ENCODE data around the gene CTNNA3. TPM values are rescaled to one million over a fixed set of nuclear protein-coding genes. Genes with fewer than 3 reads are reported as not detected.

CTNNA3 gene
- total RNA-seq, 1 experiment from 2014 or later: 0.32 TPM

GRCh38 chr10:66880826-66881225, 815.2 kb downstream of the CTNNA3 start:
- ATAC-seq: no peak
- no peak overlapping the region for H3K4me3 ChIP-seq (replicated peaks in 1 of 2; ENCODE audit: low read depth in 1 of 2, low read length in 2 of 2)
- H4K20me1 ChIP-seq (ENCODE audit: insufficient read depth): no peaks in the 10 kb centered on the region
- no peak overlapping the region for H2AFZ ChIP-seq (ENCODE audit: low read depth, low read length, poor library complexity, severe bottlenecking)
- POLR2A ChIA-PET: no interaction called here
- H3K9ac ChIP-seq (ENCODE audit: low read length): no peak overlapping the region
- H3K4me2 ChIP-seq (ENCODE audit: low read length): no peak overlapping the region
- 0 out of 2 replicates have a peak, but pooled peaks cover 1% of the 10 kb centered on the region for H3K9me2 ChIP-seq (ENCODE audit: insufficient read depth)
- CTCF ChIA-PET: interaction anchor here (1.0 kb wide), 1 partner anchor 45 kb away, joined by 3 read pairs; the partner anchor contains the start of gene LRRTM3
- DNase-seq (ENCODE audit: low read depth, low spot score): no peak
- RAD21 ChIA-PET (ENCODE audit: low non-redundant PET in 1 of 2, low total read pairs in 2 of 2, uncharacterized antibody in 2 of 2, unreplicated experiment in 2 of 2): no interaction called here
- no peak for TF ChIP-seq ZNF274 (IDR thresholded peaks at IDR 0.05; ENCODE audit: low read depth, low read length)
- no peak for TF ChIP-seq CTCF (IDR thresholded peaks at IDR 0.05 in 2 of 3, conservative IDR thresholded peaks at IDR 0.05 in 1 of 3; ENCODE audit: borderline replicate concordance in 1 of 3, insufficient read depth in 1 of 3, low read depth in 2 of 3, low read length in 2 of 3)
- TF ChIP-seq POLR2A (IDR thresholded peaks at IDR 0.05; ENCODE audit: borderline replicate concordance, extremely low read depth, insufficient read depth, insufficient read length): no peak
- no peak for TF ChIP-seq SRF (IDR thresholded peaks at IDR 0.05; ENCODE audit: low read depth)
- no peak for TF ChIP-seq CBX3 (IDR thresholded peaks at IDR 0.05; ENCODE audit: low read depth)
- no peak for TF ChIP-seq EGR1 (IDR thresholded peaks at IDR 0.05; ENCODE audit: low read depth)
- no peak for TF ChIP-seq SIN3A (IDR thresholded peaks at IDR 0.05; ENCODE audit: low read depth)
- TF ChIP-seq ZFX (IDR thresholded peaks at IDR 0.05): no peak
- no peak for TF ChIP-seq JUND (IDR thresholded peaks at IDR 0.05)
- no peak for TF ChIP-seq ATF3 (IDR thresholded peaks at IDR 0.05)
- TF ChIP-seq REST (IDR thresholded peaks at IDR 0.05; ENCODE audit: low read depth): no peak
- no peak for TF ChIP-seq ELF1 (IDR thresholded peaks at IDR 0.05; ENCODE audit: borderline replicate concordance, low read depth)
- no peak for TF ChIP-seq ZBTB33 (IDR thresholded peaks at IDR 0.05; ENCODE audit: extremely low read depth, insufficient replicate concordance, low read length)
- no peaks in the 10 kb centered on the region for H3K9me3 ChIP-seq (ENCODE audit: control insufficient read depth in 1 of 2, insufficient read depth in 1 of 2, low read depth in 1 of 2, low read length in 2 of 2)
- H3K27ac ChIP-seq (ENCODE audit: low read depth, low read length): no peak overlapping the region
- intact Hi-C loops (cut with micrococcal nuclease): no loop called here
- H3K4me1 ChIP-seq (ENCODE audit: control insufficient read depth in 1 of 2, insufficient read depth in 2 of 2, low read length in 2 of 2): no peaks in the 10 kb centered on the region
- no peaks in the 10 kb centered on the region for H3K79me2 ChIP-seq (ENCODE audit: insufficient read depth, low read length)
- H3K27me3 ChIP-seq (ENCODE audit: insufficient read depth, low read length): no peaks in the 10 kb centered on the region
- BruUV-seq (replicated peaks): no TSS peak
- no peaks in the 10 kb centered on the region for H3K36me3 ChIP-seq (ENCODE audit: control insufficient read depth in 1 of 2, insufficient read depth in 2 of 2, low read length in 2 of 2)
